CD14-positive monocyte (primary cell): ENCODE measurements around the gene PYGB. TPM values are rescaled to one million over a fixed set of nuclear protein-coding genes. Genes with fewer than 3 reads are reported as not detected.

Experiments
- DNase-seq, 3 donors: peaks; one replicate each; pipeline ENCODE4 v3.0.0-alpha.2; 2011 to 2022
- H2AFZ ChIP-seq: 2 replicates; pipeline ENCODE4 v1.6.0; 2012; ENCODE audit warnings: mild to moderate bottlenecking, low read depth, low read length, inconsistent platforms; ENCODE audit not compliant: insufficient read depth, poor library complexity, severe bottlenecking
- H3K27ac ChIP-seq, 2 donors: 1 replicate in 1 of 2; 2 replicates in 1 of 2; pipeline ENCODE4 v1.5.1; 2012 to 2013; ENCODE audit warnings: low read length in 2 of 2, control low read depth in 1 of 2, inconsistent platforms in 1 of 2, low read depth in 1 of 2, mild to moderate bottlenecking in 1 of 2
- H3K27me3 ChIP-seq, 2 donors: one replicate each; pipeline versions ENCODE4 v1.6.0 to v1.6.1; 2011 to 2013; ENCODE audit warnings: low read length in 2 of 2; ENCODE audit not compliant: control insufficient read depth in 2 of 2, insufficient read depth in 2 of 2
- H3K36me3 ChIP-seq, 2 donors: replicated peaks in 1 of 2; 1 replicate in 1 of 2; 2 replicates in 1 of 2; pipeline versions ENCODE4 v1.5.1 to v1.6.1; 2012 to 2013; ENCODE audit warnings: low read length in 2 of 2, control low read depth in 1 of 2, inconsistent platforms in 1 of 2, mild to moderate bottlenecking in 1 of 2; ENCODE audit not compliant: insufficient read depth in 2 of 2, control insufficient read depth in 1 of 2
- H3K4me1 ChIP-seq, 2 donors: 1 replicate in 1 of 2; 2 replicates in 1 of 2; pipeline versions ENCODE4 v1.5.1 to v1.6.1; 2012 to 2013; ENCODE audit warnings: low read length in 2 of 2, control low read depth in 1 of 2, inconsistent platforms in 1 of 2, mild to moderate bottlenecking in 1 of 2, moderate library complexity in 1 of 2; ENCODE audit not compliant: insufficient read depth in 2 of 2, control insufficient read depth in 1 of 2
- H3K4me2 ChIP-seq: replicated peaks from 2 replicates; pipeline ENCODE3; 2012; ENCODE audit warnings: low read length, moderate library complexity, mild to moderate bottlenecking; ENCODE audit not compliant: poor library complexity, severe bottlenecking; ENCODE audit errors: extremely low read depth
- H3K4me3 ChIP-seq, 3 experiments: fragments of 200-600 bp in 1 of 3; sonication (generic) in 1 of 3; replicated peaks in 1 of 3; 1 replicate in 2 of 3; 2 replicates in 1 of 3; pipeline ENCODE4 v1.5.1; 2011 to 2013; ENCODE audit warnings: low read length in 3 of 3, mild to moderate bottlenecking in 3 of 3, control low read depth in 2 of 3, low read depth in 2 of 3, inconsistent platforms in 1 of 3, moderate library complexity in 1 of 3
- H3K79me2 ChIP-seq: 2 replicates; pipeline ENCODE4 v1.6.0; 2012; ENCODE audit warnings: mild to moderate bottlenecking, control low read depth, inconsistent platforms, low read length, moderate library complexity; ENCODE audit not compliant: insufficient read depth
- H3K9ac ChIP-seq: 2 replicates; pipeline ENCODE4 v1.6.0; 2017; ENCODE audit warnings: low read length, mild to moderate bottlenecking; ENCODE audit not compliant: insufficient read depth, poor library complexity, severe bottlenecking
- H3K9me3 ChIP-seq, 2 donors: replicated peaks in 1 of 2; 1 replicate in 1 of 2; 2 replicates in 1 of 2; pipeline versions ENCODE4 v1.5.1 to v1.6.1; 2012 to 2013; ENCODE audit warnings: low read length in 2 of 2, control low read depth in 1 of 2; ENCODE audit not compliant: control insufficient read depth in 1 of 2, insufficient read depth in 1 of 2
- H4K20me1 ChIP-seq: 2 replicates; pipeline ENCODE4 v1.6.0; 2012; ENCODE audit warnings: mild to moderate bottlenecking, low read length, control low read depth, moderate library complexity; ENCODE audit not compliant: insufficient read depth
- H3K27ac Mint-ChIP-seq, 7 donors: one replicate each; pipeline ENCODE4 v1.8.0; 2020; ENCODE audit warnings: mild to moderate bottlenecking in 7 of 7, mixed read lengths in 7 of 7, moderate library complexity in 6 of 7, inconsistent platforms in 2 of 7
- H3K27me3 Mint-ChIP-seq, 3 donors: one replicate each; pipeline ENCODE4 v1.8.0; 2021 to 2022; ENCODE audit warnings: low read depth in 3 of 3, mild to moderate bottlenecking in 3 of 3, mixed read lengths in 3 of 3, moderate library complexity in 3 of 3, inconsistent platforms in 1 of 3
- H3K36me3 Mint-ChIP-seq, 2 donors: one replicate each; pipeline ENCODE4 v1.8.0; 2020; ENCODE audit warnings: mixed read lengths in 2 of 2, inconsistent platforms in 1 of 2, mild to moderate bottlenecking in 1 of 2
- H3K4me1 Mint-ChIP-seq: one replicate; pipeline ENCODE4 v1.8.0; 2020; ENCODE audit warnings: mild to moderate bottlenecking, mixed read lengths
- H3K4me3 Mint-ChIP-seq, 2 donors: one replicate each; pipeline ENCODE4 v1.8.0; 2020; ENCODE audit warnings: mild to moderate bottlenecking in 2 of 2, mixed read lengths in 2 of 2, moderate library complexity in 1 of 2
- H3K9me3 Mint-ChIP-seq, 7 donors: one replicate each; pipeline ENCODE4 v1.8.0; 2020 to 2022; ENCODE audit warnings: mixed read lengths in 7 of 7, mild to moderate bottlenecking in 6 of 7, moderate library complexity in 6 of 7, inconsistent platforms in 2 of 7
- WGBS: methylation state at CpG from one replicate; pipeline ENCODE4 v1.1.5; 2013; ENCODE audit warnings: missing lambda C conversion rate; ENCODE audit not compliant: insufficient coverage; 5-methylcytosine and 5-hydroxymethylcytosine counted together
- intact Hi-C, 2 donors: fragments of 100-400 bp; cut with micrococcal nuclease; formaldehyde crosslinking; loops; one replicate each; pipeline versions ENCODE4 v1.15.0 to v1.15.1; 2023
- polyA plus RNA-seq, 3 donors: library from polyadenylated mRNA; depleted of rRNA in 1 of 3; unstranded in 2 of 3; stranded (reverse) in 1 of 3; fragments of 300-500 nt in 2 of 3; fragments of >200 nt in 1 of 3; fragmentation: Illumina TruSeq in 2 of 3; gene quantifications; 1 replicate in 2 of 3; 2 replicates in 1 of 3; pipeline ENCODE4 v1.2.3, GENCODE V29; 2012 to 2021
- TF ChIP-seq, protein P1 (sequence below): fragments of 200-600 bp; IDR thresholded peaks from one replicate; pipeline ENCODE4 v1.8.0; 2022; ENCODE audit warnings: antibody characterized with exemption, mild to moderate bottlenecking

PYGB gene
- polyA plus RNA-seq, 3 donors = 26.6 to 33.2 (median 26.7) TPM

DNA sequence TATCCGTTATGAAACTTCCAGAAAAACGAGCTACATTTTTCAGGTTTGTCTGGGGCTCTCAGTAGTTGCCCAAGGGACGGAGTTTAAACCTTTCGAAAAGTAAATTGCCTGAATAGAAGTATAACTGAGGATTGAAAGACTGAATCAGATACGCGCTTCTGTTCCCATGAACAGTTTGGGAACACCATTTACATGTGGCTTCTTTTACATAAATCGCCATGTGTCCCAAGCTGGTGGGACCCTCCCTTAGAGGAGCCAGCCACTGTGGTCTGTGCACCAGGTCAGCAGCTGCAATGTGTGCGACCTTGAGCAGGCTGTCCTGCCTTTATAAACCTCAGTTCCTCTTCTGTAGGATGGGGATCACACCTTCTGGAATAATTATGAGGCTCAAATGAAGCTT, 41.3 kb upstream of the PYGB start:
- Histone ChIP-seq H3K9ac (no peak overlapping the region), H3K36me3 (peaks cover 15 to 32% of the 10 kb centered on the region in 2 donors), H2AFZ (no peak overlapping the region), H3K27me3 (no peaks in the 10 kb centered on the region), H3K4me3 (no peak overlapping the region), H3K79me2 (peaks cover 34% of the 10 kb centered on the region), H3K4me1 (peaks cover 31 to 34% of the 10 kb centered on the region in 2 donors), H3K27ac (no peak overlapping the region), H4K20me1 (no peaks in the 10 kb centered on the region), H3K4me2 (no peak overlapping the region), H3K9me3 (no peaks in the 10 kb centered on the region)
- TF ChIP-seq, protein P1, sequence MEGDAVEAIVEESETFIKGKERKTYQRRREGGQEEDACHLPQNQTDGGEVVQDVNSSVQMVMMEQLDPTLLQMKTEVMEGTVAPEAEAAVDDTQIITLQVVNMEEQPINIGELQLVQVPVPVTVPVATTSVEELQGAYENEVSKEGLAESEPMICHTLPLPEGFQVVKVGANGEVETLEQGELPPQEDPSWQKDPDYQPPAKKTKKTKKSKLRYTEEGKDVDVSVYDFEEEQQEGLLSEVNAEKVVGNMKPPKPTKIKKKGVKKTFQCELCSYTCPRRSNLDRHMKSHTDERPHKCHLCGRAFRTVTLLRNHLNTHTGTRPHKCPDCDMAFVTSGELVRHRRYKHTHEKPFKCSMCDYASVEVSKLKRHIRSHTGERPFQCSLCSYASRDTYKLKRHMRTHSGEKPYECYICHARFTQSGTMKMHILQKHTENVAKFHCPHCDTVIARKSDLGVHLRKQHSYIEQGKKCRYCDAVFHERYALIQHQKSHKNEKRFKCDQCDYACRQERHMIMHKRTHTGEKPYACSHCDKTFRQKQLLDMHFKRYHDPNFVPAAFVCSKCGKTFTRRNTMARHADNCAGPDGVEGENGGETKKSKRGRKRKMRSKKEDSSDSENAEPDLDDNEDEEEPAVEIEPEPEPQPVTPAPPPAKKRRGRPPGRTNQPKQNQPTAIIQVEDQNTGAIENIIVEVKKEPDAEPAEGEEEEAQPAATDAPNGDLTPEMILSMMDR = no peak
- no peak for DNase-seq
- WGBS = 100% methylated on average over 6 of the region's 8 CpGs
- Mint-ChIP-seq H3K4me1 (peaks cover 35% of the 10 kb centered on the region), H3K27ac (no peak overlapping the region), H3K9me3 (no peaks in the 10 kb centered on the region), H3K27me3 (peaks cover 0 to 3% (median 3%) of the 10 kb centered on the region in 3 donors), H3K4me3 (no peak overlapping the region), H3K36me3 (peaks cover 22 to 37% of the 10 kb centered on the region in 2 donors)
- intact Hi-C loops = loop anchor here in 1 of 2 donors (10.0 kb wide), 1 partner anchor 188 kb away; the partner anchor contains the start of gene ABHD12

DNA sequence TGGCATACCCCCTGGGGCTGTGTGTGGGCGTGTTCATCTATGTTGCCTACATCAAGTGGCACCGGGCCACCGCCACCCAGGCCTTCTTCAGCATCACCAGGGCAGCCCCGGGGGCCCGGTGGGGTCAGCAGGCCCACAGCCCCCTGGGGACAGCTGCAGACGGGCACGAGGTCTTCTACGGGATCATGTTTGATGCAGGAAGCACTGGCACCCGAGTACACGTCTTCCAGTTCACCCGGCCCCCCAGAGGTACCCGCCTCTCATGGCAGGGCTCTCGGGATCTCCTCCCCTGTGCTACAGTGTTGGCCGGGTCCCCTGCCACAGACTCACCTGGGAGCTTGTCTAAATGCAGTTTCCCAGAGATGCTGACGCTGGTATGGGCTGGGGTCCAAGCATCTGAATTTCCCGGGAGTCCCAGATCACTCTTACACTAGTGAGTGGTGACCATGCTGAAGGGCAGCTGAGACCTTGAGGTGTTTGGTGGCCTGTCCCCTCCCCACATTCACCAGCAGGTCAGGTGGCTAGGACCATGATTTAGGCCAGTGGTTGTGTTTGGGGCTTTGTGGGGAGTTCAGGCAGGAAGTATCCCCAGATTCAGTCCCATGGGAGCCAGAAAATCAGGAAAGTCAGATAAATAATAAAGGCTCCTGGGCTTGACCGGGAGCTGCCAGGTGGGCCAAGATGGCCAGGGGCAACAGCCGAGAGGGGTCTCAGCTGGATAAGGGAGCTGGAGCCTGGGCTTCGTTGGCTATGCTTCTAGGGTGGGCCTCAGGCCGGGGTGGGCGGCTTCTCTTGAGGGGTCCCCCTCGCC, 40.5 kb upstream of the PYGB start:
- intact Hi-C loops = loop anchor here in 1 of 2 donors (10.0 kb wide), 1 partner anchor 187 kb away; the partner anchor contains the start of gene ABHD12
- Histone ChIP-seq H3K27me3 (no peaks in the 10 kb centered on the region), H3K4me3 (no peak overlapping the region), H3K9ac (no peak overlapping the region), H4K20me1 (no peaks in the 10 kb centered on the region), H3K4me1 (peaks cover 31 to 34% of the 10 kb centered on the region in 2 donors), H3K27ac (no peak overlapping the region), H3K79me2 (peaks cover 26% of the 10 kb centered on the region), H3K4me2 (no peak overlapping the region), H2AFZ (no peak overlapping the region), H3K9me3 (no peaks in the 10 kb centered on the region), H3K36me3 (peaks cover 23 to 41% of the 10 kb centered on the region in 2 donors)
- DNase-seq = no peak
- H3K4me3 Mint-ChIP-seq = no peak overlapping the region
- TF ChIP-seq, protein P1 = no peak
- WGBS = 96% methylated on average over 20 of the region's 22 CpGs
- H3K36me3 Mint-ChIP-seq = peaks cover 30 to 45% of the 10 kb centered on the region in 2 donors
- H3K4me1 Mint-ChIP-seq = peaks cover 33% of the 10 kb centered on the region
- H3K27me3 Mint-ChIP-seq = peaks cover 0 to 2% (median 2%) of the 10 kb centered on the region in 3 donors
- H3K27ac Mint-ChIP-seq = no peak overlapping the region
- H3K9me3 Mint-ChIP-seq = no peaks in the 10 kb centered on the region
